T47D (cell line): ENCODE data around the gene RIPOR3.
A peak's percentile ranks its signal among the peaks of the same experiment; 100 is the strongest.

Experiments
- DNase-seq, 2 experiments: peaks; one replicate each; pipeline versions ENCODE4 v3.0.0 to v3.0.0-alpha.2; 2011 to 2012; ENCODE audit warnings: low read depth in 1 of 2, low spot score in 1 of 2
- JUND ChIP-seq: IDR thresholded peaks from 2 replicates; pipeline ENCODE4 v1.6.1; 2012; ENCODE audit warnings: low read depth
- in situ Hi-C: cut with HindIII; loops from 2 replicates; pipeline ENCODE4 v1.10.0; 2016; ENCODE audit warnings: low sequenced_read_pairs, low pct_unique_long_range_greater_than_20kb

The RIPOR3 gene

DNA sequence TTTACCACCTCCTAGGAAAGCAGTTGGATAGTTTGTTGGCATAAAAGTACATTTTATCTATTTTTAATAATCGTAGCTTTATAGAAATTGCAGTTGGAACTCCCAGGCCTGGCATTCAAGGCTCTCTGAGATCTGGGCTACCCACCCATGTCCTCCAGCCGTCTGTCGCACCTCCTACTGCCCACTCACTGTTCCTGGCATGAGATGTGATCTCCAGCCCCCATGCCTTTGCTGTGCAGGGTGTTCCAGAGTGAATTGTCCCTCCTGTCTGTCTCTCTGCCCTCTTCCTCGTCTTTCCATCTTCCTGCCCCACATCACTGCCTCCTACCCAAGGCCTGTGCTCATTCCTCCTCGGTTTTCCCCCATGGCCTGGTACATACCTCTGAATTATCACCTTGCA is 130.5 kb downstream of the RIPOR3 start:
- no peak for TF ChIP-seq JUND
- DNase-seq = no peak
- in situ Hi-C loops = no loop called here

DNA sequence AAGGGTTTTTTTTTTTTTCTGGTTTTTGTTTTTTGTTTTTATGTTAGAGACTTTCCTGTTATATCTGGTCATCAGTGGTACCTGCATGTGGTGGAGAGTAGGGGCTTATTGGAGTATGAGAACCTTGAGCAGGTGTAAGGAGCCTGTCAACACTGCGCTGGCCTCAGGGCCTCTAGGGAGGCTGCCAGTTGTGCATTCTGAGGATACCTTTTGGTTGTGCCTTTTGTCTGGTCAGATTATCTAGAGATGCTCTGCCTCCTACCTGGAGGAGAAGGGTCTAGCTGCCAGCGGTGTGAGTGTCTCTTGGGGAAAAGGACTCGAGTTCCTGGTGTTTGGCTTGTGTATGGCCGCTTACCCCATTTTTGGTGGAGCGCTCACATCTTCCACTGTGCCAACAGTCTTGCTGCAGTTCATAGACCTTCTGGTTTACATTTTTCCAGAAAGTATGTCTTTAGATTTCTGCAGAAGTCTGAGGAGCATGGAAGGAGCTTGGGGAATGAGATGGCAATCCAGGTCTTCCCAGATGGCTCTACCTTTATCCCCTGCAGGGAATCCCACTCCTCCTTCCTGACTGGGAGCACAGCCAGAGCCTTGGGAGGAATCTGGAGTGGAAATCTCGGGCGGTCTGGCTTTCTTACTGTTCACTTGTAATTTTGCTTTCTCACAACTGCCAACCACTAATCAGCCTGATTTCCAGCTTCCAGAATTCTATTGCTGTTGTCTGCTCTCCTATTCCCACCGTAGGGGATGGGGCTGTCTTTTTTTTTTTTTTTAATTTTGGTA is 131.3 kb downstream of the RIPOR3 start:
- TF ChIP-seq JUND = no peak
- no peak for DNase-seq
- in situ Hi-C loops = no loop called here

DNA sequence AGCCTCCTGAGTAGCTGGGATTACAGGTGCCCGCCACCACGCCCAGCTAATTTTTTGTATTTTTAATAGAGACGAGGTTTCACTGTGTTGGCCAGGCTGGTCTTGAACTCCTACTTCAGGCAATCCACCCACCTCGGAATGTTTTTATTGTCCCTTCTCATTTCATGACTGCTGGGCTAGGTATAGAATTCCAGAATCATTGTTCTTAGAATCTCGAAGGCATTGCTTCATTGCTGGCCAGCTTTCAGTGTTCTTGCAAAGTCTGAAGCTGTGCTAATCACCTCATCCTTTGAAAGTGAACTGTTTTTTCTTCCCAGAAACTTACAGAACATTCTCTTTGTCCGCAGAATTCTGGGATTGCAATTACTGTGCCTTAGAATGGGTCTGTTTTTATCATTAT is 132.2 kb downstream of the RIPOR3 start:
- no peak for TF ChIP-seq JUND

DNA sequence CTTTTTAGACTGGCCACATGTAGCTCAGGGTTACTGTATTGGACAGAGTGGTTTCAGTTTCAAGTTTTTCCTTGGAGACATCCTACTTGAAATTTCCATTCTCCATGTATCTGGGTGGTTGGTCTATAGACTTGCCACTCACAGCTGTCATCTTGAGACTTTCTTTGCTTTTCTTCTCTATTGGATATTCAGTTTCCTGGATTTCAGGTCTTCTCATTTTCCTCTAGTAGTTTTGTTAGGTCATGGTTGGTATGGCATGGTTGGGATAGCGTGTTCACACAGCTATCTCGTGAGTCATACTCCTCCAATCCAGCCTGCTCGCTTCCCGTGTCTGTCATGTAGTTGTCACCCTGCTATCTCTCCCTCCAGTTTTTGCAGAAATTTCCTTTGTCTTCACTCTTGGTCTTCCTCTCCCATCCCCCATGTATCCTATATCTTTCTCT is 132.8 kb downstream of the RIPOR3 start:
- in situ Hi-C loops = no loop called here
- TF ChIP-seq JUND = no peak
- no peak for DNase-seq

More for the DNA sequence above, 132.2 kb downstream of the RIPOR3 start:
- DNase-seq = no peak
- in situ Hi-C loops = no loop called here

- DNase-seq = no peak
- TF ChIP-seq JUND = no peak
- in situ Hi-C loops = no loop called here
Observed at GRCh38 chr20:50557549-50558134, 133.7 kb downstream of the RIPOR3 start.

- in situ Hi-C loops = no loop called here
- no peak for DNase-seq
- TF ChIP-seq JUND = peak; percentile 57; the same call in 1 of the 2 replicates
Observed at GRCh38 chr20:50555662-50556061, 135.7 kb downstream of the RIPOR3 start.

DNA sequence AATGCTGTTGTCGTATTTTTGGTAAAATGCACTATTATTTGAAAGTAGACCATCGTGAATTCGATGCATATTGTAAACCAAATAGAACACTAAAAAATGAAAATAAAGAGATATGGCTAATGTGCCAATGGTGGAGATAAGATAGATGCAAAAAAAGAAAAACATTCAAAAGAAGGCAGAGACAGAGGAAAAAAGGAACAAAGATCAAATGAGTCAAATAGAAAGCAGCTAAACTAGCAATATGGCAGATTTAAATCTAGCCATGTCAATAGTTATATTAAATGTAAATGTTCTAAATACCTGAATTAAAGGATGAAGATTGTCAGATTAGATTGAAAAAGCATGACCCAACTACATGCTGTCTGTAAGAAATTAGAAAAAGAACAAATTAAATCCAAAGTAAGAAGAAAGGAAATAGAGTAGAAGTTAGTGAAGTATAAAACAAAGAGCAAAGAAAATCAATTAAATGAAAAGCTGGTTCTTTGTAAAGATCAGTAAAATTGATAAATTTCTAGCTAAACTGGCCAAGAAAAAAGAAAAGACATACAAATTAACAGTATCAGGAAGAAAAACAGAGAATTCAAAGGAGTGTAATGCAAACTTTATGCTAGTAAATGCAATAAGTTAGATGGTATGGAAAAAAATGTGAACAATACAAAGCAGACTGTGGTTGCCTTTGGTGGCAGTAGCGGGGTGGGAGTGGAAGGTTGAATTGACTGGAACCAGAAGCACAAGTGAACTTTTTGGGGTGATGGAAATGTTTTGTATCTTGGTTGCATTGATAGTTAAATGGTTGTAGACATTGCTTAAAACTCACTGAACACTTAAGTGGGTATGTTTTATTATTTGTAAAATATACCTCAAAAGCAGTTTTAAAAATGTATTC is 136.4 kb downstream of the RIPOR3 start:
- in situ Hi-C loops = no loop called here
- no peak for DNase-seq
- TF ChIP-seq JUND = no peak

- no peak for TF ChIP-seq JUND
- in situ Hi-C loops = no loop called here
- DNase-seq = no peak
Observed at GRCh38 chr20:50552979-50553378, 138.4 kb downstream of the RIPOR3 start.

DNA sequence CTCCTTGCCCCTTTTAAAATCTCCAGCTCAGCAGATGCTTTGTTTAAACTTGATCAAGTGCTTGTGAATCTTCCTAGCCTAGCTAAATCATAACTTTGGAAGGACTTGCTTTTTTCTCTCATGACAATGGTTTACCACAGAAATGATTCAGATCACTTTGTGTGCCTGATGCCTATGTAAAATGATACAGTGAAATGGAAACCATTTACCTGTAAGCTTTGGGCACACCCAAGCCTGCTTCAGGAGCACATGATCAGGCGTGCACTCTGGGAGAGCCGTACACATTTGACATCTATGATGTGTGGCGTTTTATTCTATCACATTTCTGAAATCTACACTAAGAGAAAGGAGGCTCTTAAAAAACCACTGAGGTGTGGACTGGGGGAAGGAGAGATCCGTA is 140.1 kb downstream of the RIPOR3 start:
- DNase-seq = no peak
- no peak for TF ChIP-seq JUND

DNA sequence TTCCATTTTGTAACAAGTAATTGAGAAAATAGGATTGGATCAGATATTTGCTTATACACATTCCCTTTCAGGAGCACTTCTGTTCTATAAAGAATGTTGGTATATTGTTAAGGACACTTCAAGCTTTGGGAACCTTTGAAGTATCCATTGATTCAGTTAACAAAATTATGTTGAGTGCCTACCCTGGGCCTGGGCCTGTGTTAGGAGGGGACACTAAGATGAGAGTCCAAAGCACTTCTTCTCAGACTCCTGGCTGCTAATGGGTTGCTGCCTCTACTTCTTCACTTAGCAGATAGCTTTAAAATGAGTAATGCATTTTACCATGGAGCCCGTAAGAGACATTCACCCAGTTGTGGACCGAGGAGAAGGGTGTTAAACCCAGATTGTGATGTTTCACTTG is 140.8 kb downstream of the RIPOR3 start:
- no peak for DNase-seq
- in situ Hi-C loops = no loop called here
- TF ChIP-seq JUND = no peak

More for the DNA sequence above, 140.1 kb downstream of the RIPOR3 start:
- in situ Hi-C loops = no loop called here

- no peak for TF ChIP-seq JUND
- in situ Hi-C loops = no loop called here
Observed at GRCh38 chr20:50548396-50548795, 142.9 kb downstream of the RIPOR3 start.

DNA sequence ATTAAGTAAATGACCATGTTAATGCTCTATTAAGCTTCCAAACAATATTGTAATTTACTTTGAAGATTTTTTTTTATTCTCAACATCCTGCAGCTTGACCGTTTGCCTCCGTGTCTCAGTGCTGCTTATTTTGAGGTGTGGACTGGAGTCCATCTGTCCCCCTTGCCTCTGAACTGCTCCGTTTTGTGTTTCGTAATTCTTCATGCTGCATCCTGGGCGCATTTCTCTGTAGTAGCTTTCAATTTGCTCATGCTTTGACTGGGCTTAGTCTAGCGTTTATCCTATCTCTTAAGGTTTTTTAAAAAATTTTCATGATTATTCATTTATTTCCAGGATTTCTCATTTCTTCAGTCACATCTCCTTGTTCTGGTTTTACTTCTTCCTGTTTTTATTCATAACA is 143.4 kb downstream of the RIPOR3 start:
- no peak for TF ChIP-seq JUND
- DNase-seq = no peak
- in situ Hi-C loops = no loop called here

More at GRCh38 chr20:50548396-50548795, 142.9 kb downstream of the RIPOR3 start:
- DNase-seq = no peak
